Measurements from ENCODE around the gene ANGPTL7.

DNA sequence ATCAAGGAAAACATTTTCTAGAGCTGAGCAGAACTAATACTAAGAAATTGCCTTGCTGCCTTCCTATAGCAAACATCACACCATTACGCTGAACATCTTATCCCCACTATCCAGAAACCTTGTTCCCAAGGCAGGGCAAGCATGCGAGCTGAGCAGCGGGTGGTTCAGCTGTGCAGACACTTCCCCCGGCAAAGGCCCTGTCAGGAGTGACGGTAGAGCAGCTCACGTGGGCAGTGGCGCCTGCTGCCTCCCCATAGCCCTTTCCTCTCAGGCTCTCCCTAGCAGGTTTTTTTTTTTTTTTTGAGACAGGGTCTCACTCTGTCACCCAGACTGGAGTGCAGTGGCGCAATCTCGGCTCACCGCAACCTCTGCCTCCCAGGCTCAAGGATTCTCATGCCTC is 13.7 kb upstream of the ANGPTL7 start:
- no peak for TF ChIP-seq POLR2AphosphoS5 (IDR thresholded peaks at IDR 0.05)
- TF ChIP-seq, protein P1, sequence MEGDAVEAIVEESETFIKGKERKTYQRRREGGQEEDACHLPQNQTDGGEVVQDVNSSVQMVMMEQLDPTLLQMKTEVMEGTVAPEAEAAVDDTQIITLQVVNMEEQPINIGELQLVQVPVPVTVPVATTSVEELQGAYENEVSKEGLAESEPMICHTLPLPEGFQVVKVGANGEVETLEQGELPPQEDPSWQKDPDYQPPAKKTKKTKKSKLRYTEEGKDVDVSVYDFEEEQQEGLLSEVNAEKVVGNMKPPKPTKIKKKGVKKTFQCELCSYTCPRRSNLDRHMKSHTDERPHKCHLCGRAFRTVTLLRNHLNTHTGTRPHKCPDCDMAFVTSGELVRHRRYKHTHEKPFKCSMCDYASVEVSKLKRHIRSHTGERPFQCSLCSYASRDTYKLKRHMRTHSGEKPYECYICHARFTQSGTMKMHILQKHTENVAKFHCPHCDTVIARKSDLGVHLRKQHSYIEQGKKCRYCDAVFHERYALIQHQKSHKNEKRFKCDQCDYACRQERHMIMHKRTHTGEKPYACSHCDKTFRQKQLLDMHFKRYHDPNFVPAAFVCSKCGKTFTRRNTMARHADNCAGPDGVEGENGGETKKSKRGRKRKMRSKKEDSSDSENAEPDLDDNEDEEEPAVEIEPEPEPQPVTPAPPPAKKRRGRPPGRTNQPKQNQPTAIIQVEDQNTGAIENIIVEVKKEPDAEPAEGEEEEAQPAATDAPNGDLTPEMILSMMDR (IDR thresholded peaks at IDR 0.05): no peak
- no peak for TF ChIP-seq POLR2A (IDR thresholded peaks at IDR 0.05; ENCODE audit: low read depth)
- TF ChIP-seq EP300 (IDR thresholded peaks at IDR 0.05): no peak
